Peyer's patch (tissue), 4 donors: ENCODE data around the gene ARV1. TPM values are rescaled to one million over a fixed set of nuclear protein-coding genes. Genes with fewer than 3 reads are reported as not detected.

Experiments used
- DNase-seq, 3 donors: peaks; one replicate each; pipeline ENCODE4 v3.0.0-alpha.2; 2017 to 2019
- H3K27ac ChIP-seq, 4 donors: fragments of 200-600 bp; sonication (generic); one replicate each; pipeline ENCODE4 v1.5.1; 2016 to 2019
- H3K27me3 ChIP-seq, 2 donors: fragments of 200-600 bp; sonication (generic); one replicate each; pipeline ENCODE4 v1.5.1; 2019
- H3K36me3 ChIP-seq, 3 donors: fragments of 200-600 bp; sonication (generic); one replicate each; pipeline ENCODE4 v1.5.1; 2016 to 2019
- H3K4me1 ChIP-seq, 4 donors: fragments of 200-600 bp; sonication (generic); one replicate each; pipeline ENCODE4 v1.5.1; 2016 to 2019
- H3K4me3 ChIP-seq, 4 donors: fragments of 200-600 bp; sonication (generic); 1 replicate in 3 of 4; 2 replicates in 1 of 4; pipeline ENCODE4 v1.5.1; 2016 to 2019; ENCODE audit warnings: mild to moderate bottlenecking in 1 of 4
- H3K9me3 ChIP-seq, 4 donors: fragments of 200-600 bp; sonication (generic); one replicate each; pipeline ENCODE4 v1.5.1; 2016 to 2019; ENCODE audit warnings: mild to moderate bottlenecking in 1 of 4
- CTCF ChIP-seq, 6 experiments: fragments of 450-650 bp in 4 of 6; fragments of 200-600 bp in 2 of 6; sonication (generic) in 1 of 6; IDR thresholded peaks; one replicate each; pipeline ENCODE4 v1.5.1; 2017 to 2019; ENCODE audit warnings: antibody characterized with exemption in 6 of 6, mild to moderate bottlenecking in 3 of 6, moderate library complexity in 1 of 6
- POLR2A ChIP-seq, 2 donors: fragments of 450-650 bp; IDR thresholded peaks; one replicate each; pipeline ENCODE4 v1.5.1; 2017; ENCODE audit warnings: antibody characterized with exemption in 2 of 2, mild to moderate bottlenecking in 2 of 2, moderate library complexity in 2 of 2
- total RNA-seq, 4 donors: library from RNA; depleted of rRNA; stranded (reverse); fragments of >200 nt; gene quantifications; one replicate each; pipeline ENCODE4 v1.1.0, GENCODE V29; 2016

Gene ARV1
- total RNA-seq, 4 donors from 2014 or later = 13.2 to 28.9 (median 21.0) TPM

GRCh38 chr1:231036416-231036815 is 57.5 kb downstream of the ARV1 start:
- DNase-seq = no peak
- Histone ChIP-seq H3K9me3 (no peaks in the 10 kb centered on the region), H3K27me3 (no peaks in the 10 kb centered on the region), H3K4me3 (no peak overlapping the region), H3K36me3 (no peaks in the 10 kb centered on the region), H3K4me1 (peaks cover 0 to 17% (median 0%) of the 10 kb centered on the region in 4 donors), H3K27ac (no peak overlapping the region)
- TF ChIP-seq CTCF (IDR thresholded peaks at IDR 0.05) (no peak), POLR2A (IDR thresholded peaks at IDR 0.05) (no peak)

- DNase-seq = no peak
- no peak overlapping the region for H3K4me3 ChIP-seq
- H3K9me3 ChIP-seq = no peaks in the 10 kb centered on the region
- H3K36me3 ChIP-seq = no peaks in the 10 kb centered on the region
- no peaks in the 10 kb centered on the region for H3K27me3 ChIP-seq
- H3K27ac ChIP-seq = no peak overlapping the region
- TF ChIP-seq POLR2A (IDR thresholded peaks at IDR 0.05) = no peak
- TF ChIP-seq CTCF (IDR thresholded peaks at IDR 0.05) = no peak
- H3K4me1 ChIP-seq = peaks cover 0 to 17% (median 0%) of the 10 kb centered on the region in 4 donors
Observed at GRCh38 chr1:231037585-231038517, 59.0 kb downstream of the ARV1 start.

- Histone ChIP-seq H3K9me3 (peaks cover 0 to under 1% (median 0%) of the 10 kb centered on the region in 4 donors), H3K36me3 (no peaks in the 10 kb centered on the region), H3K4me1 (peaks cover 0 to 17% (median 0%) of the 10 kb centered on the region in 4 donors), H3K27me3 (no peaks in the 10 kb centered on the region), H3K4me3 (peak overlapping the region; percentile 71 to 96 (median 80)), H3K27ac (peak overlapping the region in 2 of 4 donors; percentile 25 to 73)
- DNase-seq = peak; percentile 19 to 62 (median 51)
- TF ChIP-seq POLR2A (IDR thresholded peaks at IDR 0.05) = no peak
- TF ChIP-seq CTCF (IDR thresholded peaks at IDR 0.05) = no peak
Observed at GRCh38 chr1:231039161-231040018, 60.5 kb downstream of the ARV1 start.

GRCh38 chr1:231040019-231040799 is 61.3 kb downstream of the ARV1 start, which contains the start of gene FAM89A:
Gene FAM89A, minus strand, starts transcription at chr1:231040254. Its CDS starts 43 bp downstream, at chr1:231040211.
- H3K27ac ChIP-seq = peak within 1 kb of the TSS in 3 of 4 donors; percentile 25 to 73 (median 30)
- H3K4me1 ChIP-seq = peaks cover 0 to 17% (median 0%) of the 10 kb centered on the region in 4 donors
- H3K27me3 ChIP-seq = no peaks in the 10 kb centered on the region
- no peaks in the 10 kb centered on the region for H3K36me3 ChIP-seq
- DNase-seq = peak; percentile 73 to 86 (median 76)
- no peak for TF ChIP-seq POLR2A (IDR thresholded peaks at IDR 0.05)
- no peak for TF ChIP-seq CTCF (IDR thresholded peaks at IDR 0.05)
- H3K9me3 ChIP-seq = peaks cover 0 to 4% (median 0%) of the 10 kb centered on the region in 4 donors
- peak within 1 kb of the TSS; percentile 71 to 96 (median 80) for H3K4me3 ChIP-seq
